ENCODE measurements around the gene VSIG1.

DNA sequence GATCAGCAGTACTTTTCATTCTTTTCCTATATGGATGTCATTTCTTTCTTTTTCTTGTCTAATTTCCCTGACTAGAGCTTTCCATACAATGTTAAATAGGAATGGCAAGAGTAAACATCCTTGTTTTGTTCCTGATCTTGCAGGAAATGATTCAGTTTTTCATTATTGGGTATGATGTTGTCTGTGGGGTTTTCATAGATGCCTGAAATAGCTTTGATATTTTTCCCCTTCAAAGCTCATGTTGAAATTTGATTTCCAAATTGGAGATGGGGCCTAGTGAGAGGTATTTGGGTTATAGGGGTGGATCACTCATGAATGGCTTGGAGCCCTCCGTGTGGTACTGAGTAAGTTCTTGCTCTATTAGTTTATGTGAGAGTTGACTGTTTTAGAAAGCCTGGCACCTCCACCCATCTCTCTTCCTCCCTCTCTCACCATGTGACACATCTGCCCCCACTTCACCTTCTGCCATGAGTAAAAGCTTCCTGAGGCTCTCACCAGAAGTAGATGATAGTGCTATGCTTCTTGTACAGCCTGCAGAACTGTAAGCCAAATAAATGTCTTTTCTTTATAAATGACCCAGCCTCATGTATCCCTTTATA is 22.3 kb upstream of the VSIG1 start:
- TF ChIP-seq, protein P1, sequence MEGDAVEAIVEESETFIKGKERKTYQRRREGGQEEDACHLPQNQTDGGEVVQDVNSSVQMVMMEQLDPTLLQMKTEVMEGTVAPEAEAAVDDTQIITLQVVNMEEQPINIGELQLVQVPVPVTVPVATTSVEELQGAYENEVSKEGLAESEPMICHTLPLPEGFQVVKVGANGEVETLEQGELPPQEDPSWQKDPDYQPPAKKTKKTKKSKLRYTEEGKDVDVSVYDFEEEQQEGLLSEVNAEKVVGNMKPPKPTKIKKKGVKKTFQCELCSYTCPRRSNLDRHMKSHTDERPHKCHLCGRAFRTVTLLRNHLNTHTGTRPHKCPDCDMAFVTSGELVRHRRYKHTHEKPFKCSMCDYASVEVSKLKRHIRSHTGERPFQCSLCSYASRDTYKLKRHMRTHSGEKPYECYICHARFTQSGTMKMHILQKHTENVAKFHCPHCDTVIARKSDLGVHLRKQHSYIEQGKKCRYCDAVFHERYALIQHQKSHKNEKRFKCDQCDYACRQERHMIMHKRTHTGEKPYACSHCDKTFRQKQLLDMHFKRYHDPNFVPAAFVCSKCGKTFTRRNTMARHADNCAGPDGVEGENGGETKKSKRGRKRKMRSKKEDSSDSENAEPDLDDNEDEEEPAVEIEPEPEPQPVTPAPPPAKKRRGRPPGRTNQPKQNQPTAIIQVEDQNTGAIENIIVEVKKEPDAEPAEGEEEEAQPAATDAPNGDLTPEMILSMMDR (IDR thresholded peaks at IDR 0.05) = no peak
- no peak for TF ChIP-seq EZH2 (IDR thresholded peaks at IDR 0.05; ENCODE audit: borderline replicate concordance, insufficient read depth, low read depth, low read length, poor library complexity, severe bottlenecking)

Measured in B cell (primary cell).